WTC11 (cell line): ENCODE results near the gene DEFB125. TPM values are rescaled to one million over a fixed set of nuclear protein-coding genes. Genes with fewer than 3 reads are reported as not detected.
A peak's percentile ranks its signal among the peaks of the same experiment; 100 is the strongest.

Source experiments
- ATAC-seq: fragments of 200-7000 bp; cut with Tn5 transposase; 2 replicates; pipeline ENCODE4 v1.10.0; 2021; ENCODE audit warnings: mild to moderate bottlenecking, moderate library complexity
- CTCF ChIA-PET: fragments of 300-600 bp; sonication (Branson Sonifier 250); formaldehyde crosslinking; loops from one replicate; lab custom pipeline; 2021; ENCODE audit warnings: antibody characterized with exemption; lab: Charles Lee
- POLR2A ChIA-PET: fragments of 350-600 bp; sonication (Branson Sonifier 250); formaldehyde crosslinking; loops from one replicate; lab custom pipeline; 2021; ENCODE audit warnings: antibody characterized with exemption; lab: Charles Lee
- DNase-seq: peaks from one replicate; pipeline ENCODE4 v3.0.0; 2021; ENCODE audit warnings: low spot score
- H3K27ac Mint-ChIP-seq: 2 replicates; pipeline ENCODE4 v1.8.0; 2021; ENCODE audit warnings: mixed read lengths
- H3K27me3 Mint-ChIP-seq: 2 replicates; pipeline ENCODE4 v1.8.0; 2021; ENCODE audit warnings: low read depth, mild to moderate bottlenecking, moderate library complexity, mixed read lengths
- H3K36me3 Mint-ChIP-seq: 2 replicates; pipeline ENCODE4 v1.8.0; 2021; ENCODE audit warnings: mixed read lengths
- H3K4me1 Mint-ChIP-seq: 2 replicates; pipeline ENCODE4 v1.8.0; 2022; ENCODE audit warnings: mixed read lengths
- H3K4me3 Mint-ChIP-seq: 2 replicates; pipeline ENCODE4 v1.8.0; 2021; ENCODE audit warnings: mild to moderate bottlenecking, moderate library complexity, mixed read lengths
- H3K9me3 Mint-ChIP-seq: 2 replicates; pipeline ENCODE4 v1.8.0; 2021; ENCODE audit warnings: mixed read lengths
- ATF1 ChIP-seq: sonication (generic); formaldehyde crosslinking; IDR thresholded peaks from 2 replicates; pipeline ENCODE4 v1.8.1; 2023; ENCODE audit warnings: mild to moderate bottlenecking, moderate library complexity, missing genetic modification reagents
- E2F4 ChIP-seq: sonication (generic); formaldehyde crosslinking; IDR thresholded peaks from 2 replicates; pipeline ENCODE4 v1.8.1; 2022; ENCODE audit warnings: low read depth, mild to moderate bottlenecking, moderate library complexity, missing genetic modification reagents, borderline replicate concordance
- FOXJ3 ChIP-seq: sonication (generic); formaldehyde crosslinking; IDR thresholded peaks from 2 replicates; pipeline ENCODE4 v1.9.0; 2021; ENCODE audit warnings: missing genetic modification reagents, mild to moderate bottlenecking, borderline replicate concordance
- FOXK1 ChIP-seq: sonication (generic); formaldehyde crosslinking; IDR thresholded peaks from 2 replicates; pipeline ENCODE4 v1.8.0; 2022; ENCODE audit warnings: mild to moderate bottlenecking, moderate library complexity, missing genetic modification reagents
- FOXP1 ChIP-seq: sonication (generic); formaldehyde crosslinking; IDR thresholded peaks from 2 replicates; pipeline ENCODE4 v1.8.0; 2022; ENCODE audit warnings: missing genetic modification reagents, mild to moderate bottlenecking, moderate library complexity, borderline replicate concordance
- IRF2 ChIP-seq: sonication (generic); formaldehyde crosslinking; IDR thresholded peaks from 2 replicates; pipeline ENCODE4 v1.8.0; 2022; ENCODE audit warnings: low read depth, missing genetic modification reagents, borderline replicate concordance
- NR3C1 ChIP-seq: sonication (generic); formaldehyde crosslinking; conservative IDR thresholded peaks from 2 replicates; pipeline ENCODE4 v1.8.1; 2023; ENCODE audit warnings: low read depth, mild to moderate bottlenecking, missing genetic modification reagents
- OVOL2 ChIP-seq: fragments of 250-450 bp; sonication (Bioruptor Pico); IDR thresholded peaks from 2 replicates; pipeline ENCODE4 v1.9.0; 2021; ENCODE audit warnings: mild to moderate bottlenecking, borderline replicate concordance
- SOX15 ChIP-seq: fragments of 250-450 bp; sonication (Bioruptor Pico); IDR thresholded peaks from 2 replicates; pipeline ENCODE4 v1.9.0; 2021; ENCODE audit warnings: mild to moderate bottlenecking
- ZNF219 ChIP-seq: sonication (generic); formaldehyde crosslinking; IDR thresholded peaks from 2 replicates; pipeline ENCODE4 v1.8.0; 2023; ENCODE audit warnings: missing genetic modification reagents, mild to moderate bottlenecking, borderline replicate concordance
- ZNF317 ChIP-seq: sonication (generic); formaldehyde crosslinking; IDR thresholded peaks from 2 replicates; pipeline ENCODE4 v1.8.1; 2023; ENCODE audit warnings: low read depth, mild to moderate bottlenecking, moderate library complexity, missing genetic modification reagents, borderline replicate concordance
- total RNA-seq: library from RNA; stranded (reverse); gene quantifications from 3 replicates; pipeline ENCODE4 v1.2.3, GENCODE V29; 2021
- TF ChIP-seq, protein P1 (sequence below): sonication (generic); formaldehyde crosslinking; IDR thresholded peaks from 2 replicates; pipeline ENCODE4 v1.8.1; 2022; ENCODE audit warnings: low read depth, missing genetic modification reagents, borderline replicate concordance
- TF ChIP-seq, protein P2 (sequence below): sonication (generic); formaldehyde crosslinking; IDR thresholded peaks from 2 replicates; pipeline ENCODE4 v1.8.1; 2022; ENCODE audit warnings: missing genetic modification reagents, borderline replicate concordance
- TF ChIP-seq, protein P3 (sequence below): fragments of 250-450 bp; sonication (Bioruptor Pico); IDR thresholded peaks from 2 replicates; pipeline ENCODE4 v1.9.0; 2021; ENCODE audit warnings: mild to moderate bottlenecking, borderline replicate concordance

The DEFB125 gene
- total RNA-seq, 1 experiment from 2014 or later, result not detected

DNA sequence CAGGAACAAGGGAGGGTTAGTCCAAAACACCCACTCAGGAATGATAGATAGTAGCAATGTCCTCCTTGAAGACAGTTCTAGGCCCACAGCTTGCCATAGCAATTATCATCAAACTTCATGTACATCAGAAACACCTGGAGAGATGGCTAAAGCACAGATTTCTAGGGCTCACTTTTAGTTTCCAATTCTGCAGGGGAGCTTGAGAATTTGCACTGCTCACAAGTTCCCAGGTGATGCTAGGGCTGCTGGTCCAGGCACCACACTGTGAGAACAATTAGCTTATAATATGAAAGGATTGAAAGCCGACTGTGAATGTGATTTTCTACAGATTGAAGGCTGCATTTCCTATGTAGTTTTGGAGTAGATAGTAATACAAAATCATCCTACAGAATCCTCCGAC, 58.4 kb downstream of the DEFB125 start:
- TF ChIP-seq ATF1 (no peak), NR3C1 (CRISPR knock-in tag) (no peak), FOXP1 (CRISPR knock-in tag) (no peak), ZNF219 (no peak), IRF2 (CRISPR knock-in tag) (no peak), E2F4 (CRISPR knock-in tag) (no peak), ZNF317 (no peak), FOXK1 (no peak), SOX15 (CRISPR knock-in tag) (no peak), FOXJ3 (CRISPR knock-in tag) (no peak), OVOL2 (CRISPR knock-in tag) (no peak)
- TF ChIP-seq, protein P1, sequence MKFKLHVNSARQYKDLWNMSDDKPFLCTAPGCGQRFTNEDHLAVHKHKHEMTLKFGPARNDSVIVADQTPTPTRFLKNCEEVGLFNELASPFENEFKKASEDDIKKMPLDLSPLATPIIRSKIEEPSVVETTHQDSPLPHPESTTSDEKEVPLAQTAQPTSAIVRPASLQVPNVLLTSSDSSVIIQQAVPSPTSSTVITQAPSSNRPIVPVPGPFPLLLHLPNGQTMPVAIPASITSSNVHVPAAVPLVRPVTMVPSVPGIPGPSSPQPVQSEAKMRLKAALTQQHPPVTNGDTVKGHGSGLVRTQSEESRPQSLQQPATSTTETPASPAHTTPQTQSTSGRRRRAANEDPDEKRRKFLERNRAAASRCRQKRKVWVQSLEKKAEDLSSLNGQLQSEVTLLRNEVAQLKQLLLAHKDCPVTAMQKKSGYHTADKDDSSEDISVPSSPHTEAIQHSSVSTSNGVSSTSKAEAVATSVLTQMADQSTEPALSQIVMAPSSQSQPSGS (CRISPR knock-in tag), result no peak
- TF ChIP-seq, protein P2, sequence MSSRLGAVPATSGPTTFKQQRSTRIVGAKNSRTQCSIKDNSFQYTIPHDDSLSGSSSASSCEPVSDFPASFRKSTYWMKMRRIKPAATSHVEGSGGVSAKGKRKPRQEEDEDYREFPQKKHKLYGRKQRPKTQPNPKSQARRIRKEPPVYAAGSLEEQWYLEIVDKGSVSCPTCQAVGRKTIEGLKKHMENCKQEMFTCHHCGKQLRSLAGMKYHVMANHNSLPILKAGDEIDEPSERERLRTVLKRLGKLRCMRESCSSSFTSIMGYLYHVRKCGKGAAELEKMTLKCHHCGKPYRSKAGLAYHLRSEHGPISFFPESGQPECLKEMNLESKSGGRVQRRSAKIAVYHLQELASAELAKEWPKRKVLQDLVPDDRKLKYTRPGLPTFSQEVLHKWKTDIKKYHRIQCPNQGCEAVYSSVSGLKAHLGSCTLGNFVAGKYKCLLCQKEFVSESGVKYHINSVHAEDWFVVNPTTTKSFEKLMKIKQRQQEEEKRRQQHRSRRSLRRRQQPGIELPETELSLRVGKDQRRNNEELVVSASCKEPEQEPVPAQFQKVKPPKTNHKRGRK (CRISPR knock-in tag), result no peak
- TF ChIP-seq, protein P3, sequence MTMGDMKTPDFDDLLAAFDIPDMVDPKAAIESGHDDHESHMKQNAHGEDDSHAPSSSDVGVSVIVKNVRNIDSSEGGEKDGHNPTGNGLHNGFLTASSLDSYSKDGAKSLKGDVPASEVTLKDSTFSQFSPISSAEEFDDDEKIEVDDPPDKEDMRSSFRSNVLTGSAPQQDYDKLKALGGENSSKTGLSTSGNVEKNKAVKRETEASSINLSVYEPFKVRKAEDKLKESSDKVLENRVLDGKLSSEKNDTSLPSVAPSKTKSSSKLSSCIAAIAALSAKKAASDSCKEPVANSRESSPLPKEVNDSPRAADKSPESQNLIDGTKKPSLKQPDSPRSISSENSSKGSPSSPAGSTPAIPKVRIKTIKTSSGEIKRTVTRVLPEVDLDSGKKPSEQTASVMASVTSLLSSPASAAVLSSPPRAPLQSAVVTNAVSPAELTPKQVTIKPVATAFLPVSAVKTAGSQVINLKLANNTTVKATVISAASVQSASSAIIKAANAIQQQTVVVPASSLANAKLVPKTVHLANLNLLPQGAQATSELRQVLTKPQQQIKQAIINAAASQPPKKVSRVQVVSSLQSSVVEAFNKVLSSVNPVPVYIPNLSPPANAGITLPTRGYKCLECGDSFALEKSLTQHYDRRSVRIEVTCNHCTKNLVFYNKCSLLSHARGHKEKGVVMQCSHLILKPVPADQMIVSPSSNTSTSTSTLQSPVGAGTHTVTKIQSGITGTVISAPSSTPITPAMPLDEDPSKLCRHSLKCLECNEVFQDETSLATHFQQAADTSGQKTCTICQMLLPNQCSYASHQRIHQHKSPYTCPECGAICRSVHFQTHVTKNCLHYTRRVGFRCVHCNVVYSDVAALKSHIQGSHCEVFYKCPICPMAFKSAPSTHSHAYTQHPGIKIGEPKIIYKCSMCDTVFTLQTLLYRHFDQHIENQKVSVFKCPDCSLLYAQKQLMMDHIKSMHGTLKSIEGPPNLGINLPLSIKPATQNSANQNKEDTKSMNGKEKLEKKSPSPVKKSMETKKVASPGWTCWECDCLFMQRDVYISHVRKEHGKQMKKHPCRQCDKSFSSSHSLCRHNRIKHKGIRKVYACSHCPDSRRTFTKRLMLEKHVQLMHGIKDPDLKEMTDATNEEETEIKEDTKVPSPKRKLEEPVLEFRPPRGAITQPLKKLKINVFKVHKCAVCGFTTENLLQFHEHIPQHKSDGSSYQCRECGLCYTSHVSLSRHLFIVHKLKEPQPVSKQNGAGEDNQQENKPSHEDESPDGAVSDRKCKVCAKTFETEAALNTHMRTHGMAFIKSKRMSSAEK, result no peak
- Mint-ChIP-seq H3K4me1 (peaks cover 14% of the 10 kb centered on the region), H3K36me3 (no peaks in the 10 kb centered on the region), H3K9me3 (no peaks in the 10 kb centered on the region), H3K27ac (no peak overlapping the region), H3K27me3 (peaks cover 54% of the 10 kb centered on the region), H3K4me3 (no peak overlapping the region)
- POLR2A ChIA-PET, result no interaction called here
- CTCF ChIA-PET, result interaction anchor here (1.4 kb wide), 1 partner anchor 8 kb away, joined by 11 read pairs; no protein-coding TSS in a partner anchor
- DNase-seq, result no peak
- ATAC-seq, result peak; percentile 34; the same call in 1 of the 2 replicates

Other genes starting within 250 kb of the DEFB125 start
- gene DEFB126, start 54.9 kb downstream of the DEFB125 start, total RNA-seq, result 0.89 TPM in 1 of 3 replicates, not detected in the others
- not detected in 3 replicates for gene DEFB127, start 69.8 kb downstream of the DEFB125 start, total RNA-seq
- not detected in 3 replicates for gene DEFB128, start 102.0 kb downstream of the DEFB125 start, total RNA-seq
- not detected in 3 replicates for gene DEFB129, start 139.6 kb downstream of the DEFB125 start, total RNA-seq
- gene DEFB132, start 170.1 kb downstream of the DEFB125 start, total RNA-seq, result not detected in 3 replicates
- 22.1 to 30.3 TPM (median 27.8 TPM) in 3 replicates for gene C20orf96, start 203.1 kb downstream of the DEFB125 start, total RNA-seq
- 43.6 to 54.1 TPM (median 52.6 TPM) in 3 replicates for gene ZCCHC3, start 209.9 kb downstream of the DEFB125 start, total RNA-seq
- 59.1 to 76.3 TPM (median 72.5 TPM) in 3 replicates for gene SOX12, start 237.9 kb downstream of the DEFB125 start, total RNA-seq